HL-60/S4 treated with phorbol 12-myristate 13-acetate at 8.2 ng/mL for 4 days and 3 days (cell line): ENCODE measurements around the gene RERE.
"Not testable (repeated sequence)": the region's sequence is repeated elsewhere in the genome, so short reads cannot be mapped to it uniquely, and the experiment has no call there.

ENCODE experiments used
- in situ Hi-C: fragments of 300-500 bp; cut with MboI; formaldehyde crosslinking; loops from 2 replicates; pipeline ENCODE4 v1.15.0; 2022; ENCODE audit warnings: low sequenced_read_pairs

The RERE gene

GRCh38 chr1:8463144-8463927 lies 354.1 kb downstream of the RERE start:
- in situ Hi-C loops, result no loop called here

GRCh38 chr1:8462371-8462892 lies 355.0 kb downstream of the RERE start:
- in situ Hi-C loops, result no loop called here

- in situ Hi-C loops, result no loop called here
Measured at GRCh38 chr1:8461351-8462110, 355.9 kb downstream of the RERE start.

DNA sequence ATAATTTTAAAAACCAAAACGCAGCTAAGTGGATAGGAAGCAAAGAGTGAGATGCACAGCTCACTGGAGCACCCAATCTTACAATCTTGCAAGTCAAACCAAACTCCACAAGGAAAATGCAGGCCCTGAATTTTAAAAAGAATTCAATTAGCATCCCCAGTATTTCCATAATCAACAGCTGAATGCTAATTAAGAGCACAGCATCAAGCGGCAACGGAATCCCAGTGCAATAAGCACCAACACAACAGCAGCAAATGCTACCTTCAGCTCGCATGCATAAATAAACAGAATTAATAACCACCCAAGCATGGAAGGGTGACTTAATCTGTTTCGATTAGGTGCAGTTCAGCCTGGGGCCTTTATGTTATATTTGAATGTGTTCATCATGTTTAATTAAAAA lies 356.7 kb downstream of the RERE start:
- in situ Hi-C loops, result no loop called here

DNA sequence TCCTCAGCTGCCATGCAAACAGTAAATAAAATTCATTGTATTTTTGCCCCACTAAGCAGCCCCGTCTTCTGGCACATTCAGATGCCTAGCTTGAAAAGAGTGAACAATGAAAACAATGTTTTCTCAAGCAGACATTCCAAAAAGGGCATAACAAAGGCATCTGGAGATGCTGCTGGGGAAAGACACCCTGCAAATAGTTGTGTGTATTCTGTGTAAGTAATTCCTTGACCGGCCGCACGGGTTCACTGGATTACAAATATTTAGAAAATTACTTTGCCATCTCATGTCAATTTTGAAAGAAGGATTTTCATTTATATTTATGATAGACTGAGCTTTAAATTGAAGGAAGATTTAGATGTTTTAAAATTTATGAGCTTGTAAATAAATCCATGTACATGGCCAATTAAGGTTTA lies 357.3 kb downstream of the RERE start:
- in situ Hi-C loops, result no loop called here

DNA sequence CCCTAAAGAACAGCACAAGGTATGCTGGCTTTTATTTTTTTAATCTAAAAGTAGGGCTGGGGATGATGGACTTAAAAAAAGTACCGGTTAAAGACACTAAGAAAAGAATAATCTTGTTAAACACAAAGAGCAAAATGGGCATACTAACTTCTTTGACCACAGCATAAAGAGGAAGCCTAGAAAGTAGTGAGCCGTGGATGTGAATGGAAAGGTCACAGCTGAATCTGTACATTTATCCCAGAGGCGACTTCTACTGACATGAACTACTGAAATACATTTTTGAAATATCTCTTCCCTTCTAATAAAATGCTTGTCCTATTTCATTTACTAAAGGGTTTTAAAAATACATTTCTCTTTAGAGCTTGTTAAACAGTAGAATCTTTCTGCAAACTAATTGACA lies 358.8 kb downstream of the RERE start:
- in situ Hi-C loops, result no loop called here

GRCh38 chr1:8457760-8458381 lies 359.6 kb downstream of the RERE start:
- in situ Hi-C loops, result no loop called here

DNA sequence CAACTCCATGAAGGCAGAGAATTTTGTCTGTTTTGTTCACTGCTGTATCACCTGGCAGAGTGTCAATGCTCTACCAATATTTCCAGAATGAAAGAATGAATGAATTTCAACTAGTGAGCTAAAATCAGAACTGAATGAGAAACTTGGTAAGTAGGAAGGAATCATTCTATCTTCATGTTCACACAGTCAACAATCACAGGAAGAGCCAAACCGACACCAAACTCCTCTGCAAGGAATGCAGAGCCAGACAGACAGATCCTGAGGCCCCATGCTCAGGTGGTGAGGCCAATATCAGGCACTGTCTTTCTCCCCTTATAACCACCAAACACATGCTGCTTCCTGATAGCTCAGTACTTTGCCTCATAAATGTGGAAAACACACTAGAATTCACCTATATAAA lies 360.4 kb downstream of the RERE start:
- in situ Hi-C loops, result no loop called here

GRCh38 chr1:8456308-8456912 lies 361.0 kb downstream of the RERE start:
- in situ Hi-C loops, result no loop called here

- in situ Hi-C loops, result no loop called here
Measured at GRCh38 chr1:8455700-8456307, 361.6 kb downstream of the RERE start.

DNA sequence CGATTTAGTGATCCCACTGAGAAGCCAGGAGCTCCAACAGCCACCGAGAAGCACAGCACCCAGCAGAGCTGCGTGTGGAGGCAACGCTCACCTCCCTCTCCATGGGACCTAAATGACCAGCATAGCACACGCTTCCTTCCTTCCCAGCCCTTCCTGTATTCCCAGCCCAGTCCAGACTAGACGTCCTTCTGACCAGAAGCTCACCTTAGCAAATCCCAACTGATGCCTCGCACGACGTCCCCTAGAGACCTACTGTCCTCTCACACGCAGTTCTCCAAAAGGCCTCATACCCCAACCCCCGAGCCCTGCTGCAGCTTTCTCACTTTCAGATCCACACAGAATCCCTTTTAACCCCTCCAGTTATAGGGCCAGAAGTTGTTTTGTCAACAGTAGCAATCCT lies 367.1 kb downstream of the RERE start:
- in situ Hi-C loops, result no loop called here

GRCh38 chr1:8448911-8449661 lies 368.4 kb downstream of the RERE start:
- in situ Hi-C loops, result no loop called here

DNA sequence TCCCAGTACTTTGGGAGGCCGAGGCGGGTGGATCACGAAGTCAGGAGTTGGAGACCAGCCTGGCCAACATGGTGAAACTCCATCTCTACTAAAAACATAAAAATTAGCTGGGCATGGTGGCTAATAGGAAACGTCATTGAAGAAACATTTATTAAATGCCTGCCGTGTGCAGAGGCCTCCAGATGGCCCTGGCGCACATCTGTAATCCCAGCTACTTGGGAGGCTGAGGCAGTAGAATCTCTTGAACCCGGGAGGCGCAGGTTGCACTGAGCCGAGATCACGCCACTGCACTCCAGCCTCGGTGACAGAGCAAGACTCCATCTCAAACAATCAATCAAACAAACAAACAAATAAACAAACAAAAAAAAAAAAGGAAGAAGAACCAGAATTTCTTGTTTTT lies 368.9 kb downstream of the RERE start:
- in situ Hi-C loops, result not testable (repeated sequence)

GRCh38 chr1:8447616-8448150 lies 369.8 kb downstream of the RERE start:
- in situ Hi-C loops, result no loop called here

- in situ Hi-C loops, result not testable (repeated sequence)
Measured at GRCh38 chr1:8446119-8446518, 371.3 kb downstream of the RERE start.

DNA sequence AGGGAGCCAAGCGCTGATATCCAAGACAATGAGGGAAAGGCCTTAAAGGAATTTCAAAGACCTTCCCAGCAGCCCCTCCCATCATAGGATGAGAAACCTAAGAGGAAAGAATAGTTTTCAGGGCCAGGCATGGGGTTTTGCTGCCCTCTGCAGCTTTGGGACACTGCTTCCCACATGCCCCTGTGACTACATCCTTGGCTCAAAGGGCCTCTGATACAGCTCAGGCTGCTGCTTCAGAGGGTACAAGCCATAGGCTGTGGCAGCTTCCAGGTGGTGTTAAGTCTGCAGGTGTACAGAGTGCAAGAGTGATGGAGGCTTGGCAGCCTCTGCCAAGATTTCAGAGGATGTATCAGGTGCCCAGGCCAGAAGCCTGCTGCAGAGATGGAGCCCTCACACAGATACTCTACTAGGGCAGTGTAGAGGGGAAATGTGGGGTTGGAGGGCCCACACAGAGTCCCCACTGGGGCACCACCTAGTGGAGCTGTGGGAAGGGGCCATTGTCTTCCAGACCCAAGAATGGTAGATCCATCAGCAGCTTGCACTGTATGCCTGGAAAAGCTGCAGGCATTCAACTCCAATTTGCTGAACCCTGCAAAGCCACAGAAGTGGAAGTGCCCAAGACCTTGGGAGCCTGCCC lies 373.8 kb downstream of the RERE start:
- in situ Hi-C loops, result no loop called here

GRCh38 chr1:8441426-8441825 lies 376.0 kb downstream of the RERE start:
- in situ Hi-C loops, result no loop called here

GRCh38 chr1:8439015-8439702 lies 378.3 kb downstream of the RERE start:
- in situ Hi-C loops, result no loop called here

DNA sequence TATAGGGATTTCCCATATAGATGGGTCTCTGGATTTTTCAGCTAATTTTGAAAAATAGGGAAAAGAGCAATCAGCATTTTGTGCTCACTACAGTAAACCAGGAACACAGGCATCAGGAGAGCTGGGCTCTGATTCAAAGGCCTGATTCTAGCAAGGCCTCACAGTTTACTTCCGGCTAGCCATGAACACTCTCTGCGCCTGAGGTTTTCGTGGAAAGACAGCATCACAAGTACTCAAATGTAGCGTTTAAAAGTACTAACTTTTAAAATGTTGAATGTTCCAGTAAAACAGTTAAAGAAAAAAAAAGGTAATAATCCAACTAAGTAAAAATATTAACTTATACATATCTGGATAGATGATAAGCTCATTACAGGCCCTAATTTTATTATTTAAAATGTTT lies 379.0 kb downstream of the RERE start:
- in situ Hi-C loops, result no loop called here
